GM13976 (cell line): ENCODE data around the gene CLNK.
"Not testable (repeated sequence)": the region's sequence is repeated elsewhere in the genome, so short reads cannot be mapped to it uniquely, and the experiment has no call there.

Source experiments
- DNase-seq: peaks from one replicate; pipeline ENCODE4 v3.0.0; 2012; ENCODE audit warnings: low spot score
- CTCF ChIP-seq: IDR thresholded peaks from 2 replicates; pipeline ENCODE4 v1.5.1; 2012; ENCODE audit warnings: borderline replicate concordance, mild to moderate bottlenecking; ENCODE audit not compliant: insufficient read depth; ENCODE audit errors: extremely low read depth, missing control alignments, control extremely low read depth
- in situ Hi-C: fragments of 300-500 bp; cut with MboI; formaldehyde crosslinking; loops from one replicate; pipeline ENCODE4 v1.12.0; 2022; ENCODE audit warnings: low sequenced_read_pairs, mixed read lengths, inconsistent platforms; ENCODE audit not compliant: unreplicated experiment

CLNK gene

GRCh38 chr4:10619220-10619619 lies 65.3 kb downstream of the CLNK start:
- in situ Hi-C loops = no loop called here
- no peak for TF ChIP-seq CTCF

GRCh38 chr4:10614926-10615325 lies 69.6 kb downstream of the CLNK start:
- in situ Hi-C loops, DNase-seq: not testable (repeated sequence)

More at GRCh38 chr4:10619220-10619619, 65.3 kb downstream of the CLNK start:
- DNase-seq = no peak

- in situ Hi-C loops = no loop called here
- DNase-seq = no peak
- TF ChIP-seq CTCF = no peak
These were observed 70.6 kb downstream of the CLNK start for GRCh38 chr4:10613926-10614478.

GRCh38 chr4:10612476-10612875 lies 72.1 kb downstream of the CLNK start:
- no peak for DNase-seq
- in situ Hi-C loops = no loop called here
- TF ChIP-seq CTCF = no peak

GRCh38 chr4:10611673-10612072 lies 72.9 kb downstream of the CLNK start:
- no peak for TF ChIP-seq CTCF
- in situ Hi-C loops = no loop called here
- no peak for DNase-seq

- DNase-seq = no peak
- in situ Hi-C loops = no loop called here
- no peak for TF ChIP-seq CTCF
These were observed 75.9 kb downstream of the CLNK start for GRCh38 chr4:10608501-10609219.

GRCh38 chr4:10607206-10607605 lies 77.4 kb downstream of the CLNK start:
- DNase-seq = no peak
- in situ Hi-C loops = no loop called here
- TF ChIP-seq CTCF = no peak
